ENCODE measurements around the gene DHRS3. TPM values are rescaled to one million over a fixed set of nuclear protein-coding genes. Genes with fewer than 3 reads are reported as not detected.
A peak's percentile ranks its signal among the peaks of the same experiment; 100 is the strongest.

DHRS3 gene
- total and polyA plus RNA-seq, 2 experiments from 2014 or later = 12.5 to 15.3 TPM

- TF ChIP-seq CTCF (IDR thresholded peaks at IDR 0.05; ENCODE audit: low read depth, low read length) = no peak
- DNase-seq (ENCODE audit: low read depth in 1 of 2, low spot score in 1 of 2) = no peak
- no peak overlapping the region for H3K4me3 ChIP-seq
- H3K36me3 ChIP-seq = no peaks in the 10 kb centered on the region
- no peaks in the 10 kb centered on the region for H3K4me1 ChIP-seq (ENCODE audit: low read depth)
- H3K27ac ChIP-seq = no peak overlapping the region
- H3K27me3 ChIP-seq = no peaks in the 10 kb centered on the region
- no peaks in the 10 kb centered on the region for H3K9me3 ChIP-seq (ENCODE audit: low read depth)
These were observed 41.0 kb downstream of the DHRS3 start for GRCh38 chr1:12577020-12577419.

GRCh38 chr1:12574757-12575139 lies 43.3 kb downstream of the DHRS3 start:
- no peaks in the 10 kb centered on the region for H3K36me3 ChIP-seq
- no peak overlapping the region for H3K4me3 ChIP-seq
- DNase-seq (ENCODE audit: low read depth in 1 of 2, low spot score in 1 of 2) = no peak
- no peak overlapping the region for H3K27ac ChIP-seq
- no peaks in the 10 kb centered on the region for H3K4me1 ChIP-seq (ENCODE audit: low read depth)
- H3K27me3 ChIP-seq = no peaks in the 10 kb centered on the region
- H3K9me3 ChIP-seq (ENCODE audit: low read depth) = no peaks in the 10 kb centered on the region
- TF ChIP-seq CTCF (IDR thresholded peaks at IDR 0.05; ENCODE audit: low read depth, low read length) = no peak

DNA sequence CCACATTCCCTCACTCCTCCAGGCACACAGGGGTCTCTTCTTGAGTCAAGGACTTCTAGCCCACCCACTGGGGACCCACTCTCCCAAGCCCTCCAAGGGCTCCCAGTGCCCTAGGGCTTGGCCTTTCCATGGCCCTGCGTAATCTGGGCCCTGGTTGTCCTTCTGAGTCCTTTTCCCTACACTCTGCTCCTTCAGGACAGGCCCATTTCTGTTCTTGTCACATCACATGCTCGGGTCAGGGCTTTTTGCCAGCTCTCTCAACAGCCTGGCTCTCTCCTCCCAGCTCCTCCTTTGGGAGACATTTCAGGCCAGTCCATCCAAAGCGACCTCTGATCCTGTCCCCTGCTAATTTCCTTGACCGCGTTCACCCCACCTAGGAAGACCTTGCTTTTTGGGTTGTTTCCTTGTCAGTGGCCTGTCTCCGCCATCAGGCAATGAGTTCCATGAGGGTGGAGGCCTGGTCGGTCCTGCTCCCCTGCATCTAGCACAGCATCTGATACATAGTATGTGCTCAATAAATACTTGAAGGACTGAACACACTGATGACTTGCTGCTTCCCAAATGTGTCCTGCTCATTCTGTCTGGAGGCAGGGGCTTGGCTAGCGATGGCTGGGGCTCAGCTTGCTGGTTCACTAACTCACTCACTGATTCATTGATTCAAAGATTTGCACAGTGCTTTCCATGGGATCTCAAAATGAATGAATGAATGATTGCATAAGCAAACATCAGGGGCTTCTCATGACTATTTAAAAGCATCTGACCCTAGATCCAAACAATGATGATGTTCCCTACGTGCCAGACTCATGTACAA lies 44.8 kb downstream of the DHRS3 start:
- Histone ChIP-seq H3K27me3 (no peaks in the 10 kb centered on the region), H3K9me3 (ENCODE audit: low read depth) (no peaks in the 10 kb centered on the region), H3K27ac (no peak overlapping the region), H3K36me3 (no peaks in the 10 kb centered on the region), H3K4me3 (no peak overlapping the region), H3K4me1 (ENCODE audit: low read depth) (no peaks in the 10 kb centered on the region)
- DNase-seq (ENCODE audit: low read depth in 1 of 2, low spot score in 1 of 2) = peak in 1 of 2 donors; percentile 68
- no peak for TF ChIP-seq CTCF (IDR thresholded peaks at IDR 0.05; ENCODE audit: low read depth, low read length)

- no peak for TF ChIP-seq CTCF (IDR thresholded peaks at IDR 0.05; ENCODE audit: low read depth, low read length)
These were observed 45.5 kb downstream of the DHRS3 start for GRCh38 chr1:12572522-12572921.

GRCh38 chr1:12570291-12570690 lies 47.7 kb downstream of the DHRS3 start:
- Histone ChIP-seq H3K4me1 (ENCODE audit: low read depth) (no peaks in the 10 kb centered on the region), H3K36me3 (no peaks in the 10 kb centered on the region), H3K27me3 (no peaks in the 10 kb centered on the region), H3K9me3 (ENCODE audit: low read depth) (no peaks in the 10 kb centered on the region), H3K27ac (no peak overlapping the region), H3K4me3 (no peak overlapping the region)
- no peak for DNase-seq (ENCODE audit: low read depth in 1 of 2, low spot score in 1 of 2)
- no peak for TF ChIP-seq CTCF (IDR thresholded peaks at IDR 0.05; ENCODE audit: low read depth, low read length)

More at GRCh38 chr1:12572522-12572921, 45.5 kb downstream of the DHRS3 start:
- H3K27me3 ChIP-seq = no peaks in the 10 kb centered on the region
- H3K36me3 ChIP-seq = no peaks in the 10 kb centered on the region
- peak in 1 of 2 donors; percentile 87 for DNase-seq (ENCODE audit: low read depth in 1 of 2, low spot score in 1 of 2)
- H3K27ac ChIP-seq = no peak overlapping the region
- no peak overlapping the region for H3K4me3 ChIP-seq
- no peaks in the 10 kb centered on the region for H3K9me3 ChIP-seq (ENCODE audit: low read depth)
- H3K4me1 ChIP-seq (ENCODE audit: low read depth) = no peaks in the 10 kb centered on the region
